ENCODE measurements around the gene SMYD2.

The SMYD2 gene

GRCh38 chr1:214303141-214303930 is 22.4 kb downstream of the SMYD2 start:
- DNase-seq (ENCODE audit: low read depth) = no peak

- DNase-seq (ENCODE audit: low read depth) = no peak
Observed at GRCh38 chr1:214305164-214305751, 24.3 kb downstream of the SMYD2 start.

- no peak for DNase-seq (ENCODE audit: low read depth)
Observed at GRCh38 chr1:214306269-214306668, 25.3 kb downstream of the SMYD2 start.

GRCh38 chr1:214310010-214310409 is 29.1 kb downstream of the SMYD2 start:
- no peak for DNase-seq (ENCODE audit: low read depth)

- no peak for DNase-seq (ENCODE audit: low read depth)
Observed at GRCh38 chr1:214310777-214311690, 30.1 kb downstream of the SMYD2 start.

- DNase-seq (ENCODE audit: low read depth) = no peak
Observed at GRCh38 chr1:214312530-214313051, 31.6 kb downstream of the SMYD2 start.

- DNase-seq (ENCODE audit: low read depth) = no peak
Observed at GRCh38 chr1:214314178-214314843, 33.4 kb downstream of the SMYD2 start.

GRCh38 chr1:214316593-214316992 is 35.6 kb downstream of the SMYD2 start:
- DNase-seq (ENCODE audit: low read depth) = no peak

- DNase-seq (ENCODE audit: low read depth) = no peak
Observed at GRCh38 chr1:214317300-214317699, 36.3 kb downstream of the SMYD2 start.

- no peak for DNase-seq (ENCODE audit: low read depth)
Observed at GRCh38 chr1:214317734-214318133, 36.8 kb downstream of the SMYD2 start.

GRCh38 chr1:214318356-214318755 is 37.4 kb downstream of the SMYD2 start:
- no peak for DNase-seq (ENCODE audit: low read depth)

- no peak for DNase-seq (ENCODE audit: low read depth)
Observed at GRCh38 chr1:214318956-214319736, 38.2 kb downstream of the SMYD2 start.

- no peak for DNase-seq (ENCODE audit: low read depth)
Observed at GRCh38 chr1:214319938-214320337, 39.0 kb downstream of the SMYD2 start.

GRCh38 chr1:214321705-214322453 is 40.9 kb downstream of the SMYD2 start:
- DNase-seq (ENCODE audit: low read depth) = no peak

GRCh38 chr1:214324896-214325800 is 44.2 kb downstream of the SMYD2 start:
- DNase-seq (ENCODE audit: low read depth) = no peak

GRCh38 chr1:214326406-214326805 is 45.4 kb downstream of the SMYD2 start:
- DNase-seq (ENCODE audit: low read depth) = no peak

GRCh38 chr1:214327514-214327913 is 46.6 kb downstream of the SMYD2 start:
- no peak for DNase-seq (ENCODE audit: low read depth)

GRCh38 chr1:214328770-214329469 is 48.0 kb downstream of the SMYD2 start:
- DNase-seq (ENCODE audit: low read depth) = peak; percentile 67

Measured in GM04504 (cell line).